ENCODE data around the gene VSNL1. TPM values are rescaled to one million over a fixed set of nuclear protein-coding genes. Genes with fewer than 3 reads are reported as not detected.
A peak's percentile ranks its signal among the peaks of the same experiment; 100 is the strongest.

Gene VSNL1
- polyA plus RNA-seq, 4 donors: 3.3 to 5.8 (median 5.0) TPM

GRCh38 chr2:17637131-17637906 lies 96.8 kb downstream of the VSNL1 start:
- DNase-seq (ENCODE audit: low read depth in 4 of 4, low spot score in 2 of 4): no peak

- DNase-seq (ENCODE audit: low read depth in 4 of 4, low spot score in 2 of 4): no peak
These were observed 97.8 kb downstream of the VSNL1 start for GRCh38 chr2:17638196-17638743.

GRCh38 chr2:17640406-17640805 lies 99.9 kb downstream of the VSNL1 start:
- no peak for DNase-seq (ENCODE audit: low read depth in 4 of 4, low spot score in 2 of 4)

GRCh38 chr2:17643031-17643615 lies 102.6 kb downstream of the VSNL1 start:
- no peak for DNase-seq (ENCODE audit: low read depth in 4 of 4, low spot score in 2 of 4)

GRCh38 chr2:17644997-17645720 lies 104.7 kb downstream of the VSNL1 start:
- no peak for DNase-seq (ENCODE audit: low read depth in 4 of 4, low spot score in 2 of 4)

GRCh38 chr2:17646081-17646554 lies 105.6 kb downstream of the VSNL1 start:
- DNase-seq (ENCODE audit: low read depth in 4 of 4, low spot score in 2 of 4): peak; percentile 51 to 83 (median 70)

- DNase-seq (ENCODE audit: low read depth in 4 of 4, low spot score in 2 of 4): no peak
These were observed 106.6 kb downstream of the VSNL1 start for GRCh38 chr2:17646838-17647701.

GRCh38 chr2:17648581-17648980 lies 108.1 kb downstream of the VSNL1 start:
- DNase-seq (ENCODE audit: low read depth in 4 of 4, low spot score in 2 of 4): no peak

GRCh38 chr2:17649026-17649425 lies 108.5 kb downstream of the VSNL1 start:
- no peak for DNase-seq (ENCODE audit: low read depth in 4 of 4, low spot score in 2 of 4)

GRCh38 chr2:17652681-17653394 lies 112.3 kb downstream of the VSNL1 start:
- DNase-seq (ENCODE audit: low read depth in 4 of 4, low spot score in 2 of 4): no peak

- no peak for DNase-seq (ENCODE audit: low read depth in 4 of 4, low spot score in 2 of 4)
These were observed 117.3 kb downstream of the VSNL1 start for GRCh38 chr2:17657759-17658158.

- DNase-seq (ENCODE audit: low read depth in 4 of 4, low spot score in 2 of 4): no peak
These were observed 117.9 kb downstream of the VSNL1 start for GRCh38 chr2:17658251-17658843.

GRCh38 chr2:17660219-17660618 lies 119.7 kb downstream of the VSNL1 start:
- DNase-seq (ENCODE audit: low read depth in 4 of 4, low spot score in 2 of 4): no peak

- DNase-seq (ENCODE audit: low read depth in 4 of 4, low spot score in 2 of 4): no peak
These were observed 121.0 kb downstream of the VSNL1 start for GRCh38 chr2:17661460-17661859.

GRCh38 chr2:17662723-17663122 lies 122.2 kb downstream of the VSNL1 start:
- DNase-seq (ENCODE audit: low read depth in 4 of 4, low spot score in 2 of 4): no peak

GRCh38 chr2:17664534-17664933 lies 124.0 kb downstream of the VSNL1 start:
- no peak for DNase-seq (ENCODE audit: low read depth in 4 of 4, low spot score in 2 of 4)

- DNase-seq (ENCODE audit: low read depth in 4 of 4, low spot score in 2 of 4): no peak
These were observed 127.4 kb downstream of the VSNL1 start for GRCh38 chr2:17667898-17668297.

GRCh38 chr2:17672583-17673317 lies 132.3 kb downstream of the VSNL1 start:
- no peak for DNase-seq (ENCODE audit: low read depth in 4 of 4, low spot score in 2 of 4)

GRCh38 chr2:17674817-17675216 lies 134.3 kb downstream of the VSNL1 start:
- no peak for DNase-seq (ENCODE audit: low read depth in 4 of 4, low spot score in 2 of 4)
